ENCODE measurements around the gene RIN3.

The RIN3 gene

GRCh38 chr14:92627707-92628215 lies 114.2 kb downstream of the RIN3 start:
- Mint-ChIP-seq H3K27me3 (ENCODE audit: low read depth) (no peaks in the 10 kb centered on the region), H3K4me1 (no peaks in the 10 kb centered on the region), H3K9me3 (peaks cover 15% of the 10 kb centered on the region), H3K27ac (no peak overlapping the region), H3K4me3 (no peak overlapping the region), H3K36me3 (ENCODE audit: low read depth) (peaks cover 8% of the 10 kb centered on the region)
- no peak for TF ChIP-seq CTCF (IDR thresholded peaks at IDR 0.05; ENCODE audit: unreplicated experiment in 3 of 3)

- no peak for TF ChIP-seq CTCF (IDR thresholded peaks at IDR 0.05; ENCODE audit: unreplicated experiment in 3 of 3)
- no peak overlapping the region for H3K27ac Mint-ChIP-seq
- peaks cover 8% of the 10 kb centered on the region for H3K36me3 Mint-ChIP-seq (ENCODE audit: low read depth)
- H3K4me1 Mint-ChIP-seq, result no peaks in the 10 kb centered on the region
- H3K27me3 Mint-ChIP-seq (ENCODE audit: low read depth), result peaks cover 4% of the 10 kb centered on the region
- H3K9me3 Mint-ChIP-seq, result peaks cover 14% of the 10 kb centered on the region
- H3K4me3 Mint-ChIP-seq, result no peak overlapping the region
These were observed 115.1 kb downstream of the RIN3 start for GRCh38 chr14:92628636-92629035.

- Mint-ChIP-seq H3K36me3 (ENCODE audit: low read depth) (peaks cover 8% of the 10 kb centered on the region), H3K4me3 (no peak overlapping the region), H3K4me1 (no peaks in the 10 kb centered on the region), H3K27me3 (ENCODE audit: low read depth) (peaks cover 4% of the 10 kb centered on the region), H3K9me3 (peaks cover 14% of the 10 kb centered on the region), H3K27ac (no peak overlapping the region)
- no peak for TF ChIP-seq CTCF (IDR thresholded peaks at IDR 0.05; ENCODE audit: unreplicated experiment in 3 of 3)
These were observed 116.8 kb downstream of the RIN3 start for GRCh38 chr14:92630367-92630766.

GRCh38 chr14:92631098-92631497 lies 117.5 kb downstream of the RIN3 start:
- Mint-ChIP-seq H3K36me3 (ENCODE audit: low read depth) (peaks cover 8% of the 10 kb centered on the region), H3K4me1 (no peaks in the 10 kb centered on the region), H3K9me3 (peaks cover 14% of the 10 kb centered on the region), H3K27ac (no peak overlapping the region), H3K4me3 (no peak overlapping the region), H3K27me3 (ENCODE audit: low read depth) (peaks cover 4% of the 10 kb centered on the region)
- no peak for TF ChIP-seq CTCF (IDR thresholded peaks at IDR 0.05; ENCODE audit: unreplicated experiment in 3 of 3)

- H3K4me3 Mint-ChIP-seq, result no peak overlapping the region
- no peak for TF ChIP-seq CTCF (IDR thresholded peaks at IDR 0.05; ENCODE audit: unreplicated experiment in 3 of 3)
- peaks cover 4% of the 10 kb centered on the region for H3K27me3 Mint-ChIP-seq (ENCODE audit: low read depth)
- peaks cover 4% of the 10 kb centered on the region for H3K4me1 Mint-ChIP-seq
- no peaks in the 10 kb centered on the region for H3K36me3 Mint-ChIP-seq (ENCODE audit: low read depth)
- no peak overlapping the region for H3K27ac Mint-ChIP-seq
- peaks cover 3% of the 10 kb centered on the region for H3K9me3 Mint-ChIP-seq
These were observed 119.1 kb downstream of the RIN3 start for GRCh38 chr14:92632546-92633273.

GRCh38 chr14:92633274-92633616 lies 119.7 kb downstream of the RIN3 start:
- no peaks in the 10 kb centered on the region for H3K9me3 Mint-ChIP-seq
- H3K4me1 Mint-ChIP-seq, result peaks cover 4% of the 10 kb centered on the region
- no peak for TF ChIP-seq CTCF (IDR thresholded peaks at IDR 0.05; ENCODE audit: unreplicated experiment in 3 of 3)
- peaks cover 4% of the 10 kb centered on the region for H3K27me3 Mint-ChIP-seq (ENCODE audit: low read depth)
- H3K27ac Mint-ChIP-seq, result no peak overlapping the region
- no peak overlapping the region for H3K4me3 Mint-ChIP-seq
- no peaks in the 10 kb centered on the region for H3K36me3 Mint-ChIP-seq (ENCODE audit: low read depth)

Data from nephron (organoid).